Stomach (tissue), 9 donors: ENCODE data around the gene WDR4. TPM values are rescaled to one million over a fixed set of nuclear protein-coding genes. Genes with fewer than 3 reads are reported as not detected.

Experiments
- DNase-seq, 2 donors: peaks; one replicate each; pipeline versions ENCODE4 v3.0.0 to v3.0.0-alpha.2; 2013 to 2019
- H3K27ac ChIP-seq, 5 donors: fragments of 200-600 bp in 4 of 5; sonication (generic) in 4 of 5; one replicate each; pipeline ENCODE4 v1.5.1; 2013 to 2019; ENCODE audit warnings: mild to moderate bottlenecking in 1 of 5, moderate library complexity in 1 of 5
- H3K27me3 ChIP-seq, 3 donors: fragments of 200-600 bp; sonication (generic); one replicate each; pipeline ENCODE4 v1.5.1; 2017 to 2019; ENCODE audit warnings: mixed run types in 1 of 3
- H3K36me3 ChIP-seq, 4 donors: fragments of 200-600 bp; sonication (generic); 1 replicate in 3 of 4; 2 replicates in 1 of 4; pipeline ENCODE4 v1.5.1; 2016 to 2019
- H3K4me1 ChIP-seq, 4 donors: fragments of 200-600 bp; sonication (generic); one replicate each; pipeline ENCODE4 v1.5.1; 2016 to 2019
- H3K4me3 ChIP-seq, 4 donors: fragments of 200-600 bp; sonication (generic) in 3 of 4; one replicate each; pipeline ENCODE4 v1.5.1; 2016 to 2019; ENCODE audit warnings: mild to moderate bottlenecking in 1 of 4
- H3K9me3 ChIP-seq, 4 donors: fragments of 200-600 bp; sonication (generic); one replicate each; pipeline ENCODE4 v1.5.1; 2016 to 2019
- EP300 ChIP-seq: sonication (generic); formaldehyde crosslinking; IDR thresholded peaks from one replicate; pipeline ENCODE4 v1.6.1; 2017; ENCODE audit warnings: antibody characterized with exemption
- POLR2A ChIP-seq, 4 donors: fragments of 450-650 bp; IDR thresholded peaks; one replicate each; pipeline ENCODE4 v1.6.1; 2016; ENCODE audit warnings: antibody characterized with exemption in 4 of 4, control low read depth in 2 of 4, mild to moderate bottlenecking in 1 of 4, moderate library complexity in 1 of 4
- POLR2AphosphoS5 ChIP-seq, 3 donors: sonication (generic); formaldehyde crosslinking; IDR thresholded peaks; one replicate each; pipeline ENCODE4 v1.6.1; 2016; ENCODE audit warnings: antibody characterized with exemption in 3 of 3
- WGBS, 5 donors: extraction: QIAGEN DNeasy Blood & Tissue Kit in 3 of 5; methylation state at CpG; one replicate each; pipeline versions ENCODE4 v1.1.5 to v1.1.7; 2013 to 2018; 5-methylcytosine and 5-hydroxymethylcytosine counted together
- intact Hi-C: fragments of 100-400 bp; cut with DNase I; formaldehyde crosslinking; loops from one replicate; pipeline ENCODE4 v1.15.1; 2023; ENCODE audit warnings: low total_unique reads
- polyA plus RNA-seq, 3 donors: library from polyadenylated mRNA; stranded (reverse); fragments of 200-250 nt; gene quantifications; one replicate each; pipeline ENCODE4 v1.2.3, GENCODE V29; 2013
- total RNA-seq, 5 donors: library from RNA; depleted of rRNA; stranded (reverse); fragments of >200 nt; gene quantifications; one replicate each; pipeline versions ENCODE4 v1.1.0 to v1.2.3, GENCODE V29; 2014 to 2016
- TF ChIP-seq, protein P1 (sequence below), 7 experiments: fragments of 450-650 bp in 4 of 7; fragments of 200-600 bp in 3 of 7; sonication (generic) in 3 of 7; IDR thresholded peaks; one replicate each; pipeline ENCODE4 v1.5.1; 2016 to 2019; ENCODE audit warnings: antibody characterized with exemption in 7 of 7, control low read depth in 2 of 7, mild to moderate bottlenecking in 1 of 7
- donor health status: healthy with polysubstance abuse.
- donor health status: Bipolar disorder and iron deficiency.
- donor health status: healthy.

WDR4 gene
- total and polyA plus RNA-seq, 8 donors = 7.5 to 285 (median 9.5) TPM

DNA sequence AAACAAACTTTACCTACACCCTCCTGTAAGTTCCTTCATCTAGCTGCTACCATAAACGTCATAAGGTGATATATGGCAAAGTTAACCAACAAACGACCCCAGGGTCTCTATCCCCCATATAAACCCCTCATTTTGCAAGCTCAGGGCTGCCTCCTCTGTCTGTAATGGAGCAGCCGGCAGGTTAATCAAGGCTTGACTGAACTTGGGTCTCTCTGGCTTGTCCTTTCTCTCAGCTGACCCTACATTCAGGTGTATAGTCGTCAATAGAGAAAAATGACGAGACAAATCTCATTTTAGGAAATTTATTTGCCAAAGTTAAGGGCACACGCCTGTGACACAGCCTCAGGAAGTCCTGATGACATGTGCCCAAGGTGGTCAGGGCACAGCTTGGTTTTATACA, 67.4 kb downstream of the WDR4 start:
- Histone ChIP-seq H3K4me3 (no peak overlapping the region), H3K27me3 (peaks cover 0 to 19% (median 0%) of the 10 kb centered on the region in 3 donors), H3K27ac (peak overlapping the region; percentile 40 to 88 (median 79)), H3K9me3 (no peaks in the 10 kb centered on the region), H3K36me3 (no peaks in the 10 kb centered on the region), H3K4me1 (peaks cover 0 to 17% (median 7%) of the 10 kb centered on the region in 4 donors)
- intact Hi-C loops = loop anchor here (10.0 kb wide), 1 partner anchor 217 kb away; no protein-coding TSS in a partner anchor
- TF ChIP-seq EP300 = no peak
- TF ChIP-seq, protein P1, sequence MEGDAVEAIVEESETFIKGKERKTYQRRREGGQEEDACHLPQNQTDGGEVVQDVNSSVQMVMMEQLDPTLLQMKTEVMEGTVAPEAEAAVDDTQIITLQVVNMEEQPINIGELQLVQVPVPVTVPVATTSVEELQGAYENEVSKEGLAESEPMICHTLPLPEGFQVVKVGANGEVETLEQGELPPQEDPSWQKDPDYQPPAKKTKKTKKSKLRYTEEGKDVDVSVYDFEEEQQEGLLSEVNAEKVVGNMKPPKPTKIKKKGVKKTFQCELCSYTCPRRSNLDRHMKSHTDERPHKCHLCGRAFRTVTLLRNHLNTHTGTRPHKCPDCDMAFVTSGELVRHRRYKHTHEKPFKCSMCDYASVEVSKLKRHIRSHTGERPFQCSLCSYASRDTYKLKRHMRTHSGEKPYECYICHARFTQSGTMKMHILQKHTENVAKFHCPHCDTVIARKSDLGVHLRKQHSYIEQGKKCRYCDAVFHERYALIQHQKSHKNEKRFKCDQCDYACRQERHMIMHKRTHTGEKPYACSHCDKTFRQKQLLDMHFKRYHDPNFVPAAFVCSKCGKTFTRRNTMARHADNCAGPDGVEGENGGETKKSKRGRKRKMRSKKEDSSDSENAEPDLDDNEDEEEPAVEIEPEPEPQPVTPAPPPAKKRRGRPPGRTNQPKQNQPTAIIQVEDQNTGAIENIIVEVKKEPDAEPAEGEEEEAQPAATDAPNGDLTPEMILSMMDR (IDR thresholded peaks at IDR 0.05) = no peak
- TF ChIP-seq POLR2A (IDR thresholded peaks at IDR 0.05) = no peak
- TF ChIP-seq POLR2AphosphoS5 (IDR thresholded peaks at IDR 0.05) = no peak
- DNase-seq = no peak
- 28 to 42% (median 34%) methylated on average over 6 of the region's 6 CpGs for WGBS, 5 donors

DNA sequence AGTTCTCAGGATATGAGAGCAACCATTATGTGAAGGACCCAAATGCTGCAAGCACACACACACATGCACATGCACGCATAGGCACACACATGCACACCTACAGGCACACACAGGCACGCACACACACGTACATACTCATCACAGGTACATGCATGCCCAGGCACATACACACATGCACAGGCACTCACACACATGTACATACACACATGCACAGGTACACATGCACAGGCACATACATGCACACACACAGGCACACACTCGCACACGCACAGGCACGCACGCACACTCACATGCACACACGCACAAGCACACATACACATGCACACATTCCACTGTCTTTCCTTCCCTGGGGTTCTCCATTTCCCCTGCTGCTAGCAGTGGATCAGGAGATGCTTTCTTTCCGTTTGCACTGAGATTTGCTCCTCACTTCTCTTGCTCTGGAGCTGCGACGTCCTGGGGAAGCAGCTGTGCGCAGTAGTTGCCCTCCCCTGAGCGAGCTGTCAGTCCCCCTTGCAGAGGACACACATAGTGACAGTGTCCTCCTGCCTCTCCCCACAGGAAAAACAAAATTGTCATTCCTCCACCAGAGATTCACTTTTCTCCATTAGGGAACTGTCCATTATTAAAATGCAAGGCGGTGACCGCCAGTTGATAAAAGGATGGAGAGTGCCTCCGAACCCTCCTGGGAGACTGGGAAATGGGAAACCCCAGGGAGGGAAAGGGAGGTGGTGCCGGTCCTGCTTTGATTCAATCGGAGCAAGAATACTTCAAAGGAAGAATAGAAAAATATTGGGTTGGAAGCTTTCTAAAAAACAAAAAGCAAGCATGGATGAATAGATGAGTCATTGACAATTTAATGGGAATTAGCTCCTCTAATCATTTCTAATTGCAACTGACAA, 69.5 kb downstream of the WDR4 start:
- H3K27ac ChIP-seq = no peak overlapping the region
- DNase-seq = no peak
- TF ChIP-seq, protein P1 (IDR thresholded peaks at IDR 0.05) = no peak
- no peak for TF ChIP-seq EP300
- TF ChIP-seq POLR2AphosphoS5 (IDR thresholded peaks at IDR 0.05) = no peak
- no peak for TF ChIP-seq POLR2A (IDR thresholded peaks at IDR 0.05)
- intact Hi-C loops = loop anchor here (10.0 kb wide), 1 partner anchor 215 kb away; no protein-coding TSS in a partner anchor
- 74 to 89% (median 85%) methylated on average over 17 to 18 of the region's 18 CpGs for WGBS, 5 donors
- H3K27me3 ChIP-seq = peaks cover 0 to 27% (median 0%) of the 10 kb centered on the region in 3 donors
- H3K36me3 ChIP-seq = no peaks in the 10 kb centered on the region
- no peaks in the 10 kb centered on the region for H3K9me3 ChIP-seq
- peaks cover 0 to 17% (median 7%) of the 10 kb centered on the region in 4 donors for H3K4me1 ChIP-seq
- H3K4me3 ChIP-seq = no peak overlapping the region

DNA sequence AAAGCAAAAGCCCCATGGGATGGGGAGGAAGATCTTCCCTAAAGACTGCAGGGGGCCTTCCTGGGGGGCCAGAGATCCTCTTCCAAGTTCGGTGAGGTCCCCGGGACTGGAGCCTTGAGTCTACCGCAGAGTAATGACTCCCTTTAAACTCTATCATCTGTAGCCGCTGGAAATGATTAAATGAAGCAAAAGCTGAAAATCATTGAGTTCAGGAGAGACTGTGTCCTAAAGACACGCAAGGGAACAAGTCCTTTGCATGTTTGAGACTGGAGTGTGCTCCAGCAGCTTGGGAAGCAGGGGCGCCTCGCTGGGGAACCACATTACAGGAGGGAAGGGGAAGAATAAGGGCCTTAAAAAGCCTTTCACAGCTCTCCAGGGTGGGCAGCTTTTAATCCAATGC, 70.2 kb downstream of the WDR4 start:
- Histone ChIP-seq H3K27ac (no peak overlapping the region), H3K9me3 (no peaks in the 10 kb centered on the region), H3K4me1 (peaks cover 0 to 17% (median 7%) of the 10 kb centered on the region in 4 donors), H3K36me3 (no peaks in the 10 kb centered on the region), H3K27me3 (peaks cover 0 to 27% (median 0%) of the 10 kb centered on the region in 3 donors), H3K4me3 (no peak overlapping the region)
- TF ChIP-seq POLR2A (IDR thresholded peaks at IDR 0.05) (no peak), EP300 (no peak), POLR2AphosphoS5 (IDR thresholded peaks at IDR 0.05) (no peak)
- TF ChIP-seq, protein P1 (IDR thresholded peaks at IDR 0.05) = no peak
- WGBS, 5 donors = 79 to 93% (median 88%) methylated on average over 7 of the region's 7 CpGs
- DNase-seq = no peak
- intact Hi-C loops = no loop called here

DNA sequence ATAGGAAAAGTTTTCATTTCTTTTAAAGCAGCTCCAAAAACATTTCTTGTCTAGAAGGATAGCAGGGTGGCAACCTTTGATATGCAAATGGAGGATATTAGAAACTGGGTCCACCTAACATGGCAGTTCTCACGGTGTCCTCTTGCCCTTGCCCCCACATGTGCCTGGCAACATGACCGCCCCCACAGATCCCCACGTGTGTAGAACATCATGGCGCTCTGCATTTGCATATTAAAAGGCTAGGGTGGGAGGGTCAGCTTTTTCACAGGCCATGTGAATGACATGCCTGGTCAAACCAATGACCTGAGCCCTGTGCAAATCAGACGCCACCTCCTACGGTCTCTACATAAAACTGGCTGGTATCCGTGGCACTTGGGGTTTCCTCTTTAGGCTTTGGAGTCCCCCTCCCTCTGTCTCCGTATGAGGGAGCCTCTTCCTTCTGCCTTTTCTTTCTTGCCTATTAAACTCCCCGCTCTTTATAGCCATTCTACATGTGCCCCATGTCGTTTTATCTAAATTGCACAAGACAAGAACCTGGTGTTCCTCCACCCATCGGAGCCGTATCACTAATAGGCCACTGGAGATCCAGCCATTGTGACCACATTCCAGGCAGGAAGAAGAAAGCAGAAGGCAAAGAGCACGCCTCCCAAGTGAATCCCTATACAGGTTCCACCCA, 71.3 kb downstream of the WDR4 start:
- DNase-seq = no peak

More for the DNA sequence above, 71.3 kb downstream of the WDR4 start:
- WGBS, 5 donors = 85 to 87% (median 85%) methylated on average over 13 of the region's 13 CpGs
- TF ChIP-seq POLR2AphosphoS5 (IDR thresholded peaks at IDR 0.05) = no peak
- TF ChIP-seq, protein P1 (IDR thresholded peaks at IDR 0.05) = no peak
- TF ChIP-seq POLR2A (IDR thresholded peaks at IDR 0.05) = no peak
- TF ChIP-seq EP300 = no peak
- no peak overlapping the region for H3K27ac ChIP-seq
- no peaks in the 10 kb centered on the region for H3K9me3 ChIP-seq
- peaks cover 0 to 27% (median 0%) of the 10 kb centered on the region in 3 donors for H3K27me3 ChIP-seq
- intact Hi-C loops = no loop called here
- no peaks in the 10 kb centered on the region for H3K36me3 ChIP-seq
- H3K4me3 ChIP-seq = no peak overlapping the region
- peaks cover 0 to 17% (median 7%) of the 10 kb centered on the region in 4 donors for H3K4me1 ChIP-seq
